ENCODE measurements around the gene FRS3. TPM values are rescaled to one million over a fixed set of nuclear protein-coding genes. Genes with fewer than 3 reads are reported as not detected.

Gene FRS3
- total RNA-seq, 2 donors from 2014 or later: 5.9 to 18.4 TPM

DNA sequence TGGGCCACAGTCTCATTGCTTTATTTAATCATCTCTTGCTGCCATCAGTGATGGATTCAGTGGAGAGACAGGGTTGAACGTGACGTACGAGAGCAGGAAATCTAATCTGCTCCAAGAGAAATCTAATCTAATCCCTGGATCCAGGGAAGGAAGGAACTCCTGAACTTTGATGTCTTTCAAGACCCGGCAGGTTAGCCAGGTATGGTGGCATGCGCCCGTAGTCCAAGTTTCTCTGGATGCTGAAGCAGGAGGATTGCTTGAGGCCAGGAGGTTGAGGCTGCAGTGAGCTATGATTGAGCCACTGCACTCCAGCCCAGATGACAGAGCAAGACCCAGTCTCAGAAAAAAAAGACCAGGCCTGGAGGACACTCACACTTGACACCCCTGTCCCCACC is 21.1 kb downstream of the FRS3 start:
- Histone ChIP-seq H3K4me1 (replicated peaks) (no peaks in the 10 kb centered on the region), H3K9me3 (no peaks in the 10 kb centered on the region), H3K4me3 (no peak overlapping the region), H3K27ac (no peak overlapping the region), H3K27me3 (replicated peaks; ENCODE audit: insufficient read depth) (no peaks in the 10 kb centered on the region), H3K36me3 (no peaks in the 10 kb centered on the region)
- DNase-seq (ENCODE audit: low spot score): no peak
- 91% methylated on average over 6 of the region's 6 CpGs for WGBS
- TF ChIP-seq CTCF (IDR thresholded peaks at IDR 0.05) (no peak), POLR2A (IDR thresholded peaks at IDR 0.05) (no peak), POLR2AphosphoS5 (IDR thresholded peaks at IDR 0.05) (no peak)
- intact Hi-C loops (cut with DNase I): no loop called here

DNA sequence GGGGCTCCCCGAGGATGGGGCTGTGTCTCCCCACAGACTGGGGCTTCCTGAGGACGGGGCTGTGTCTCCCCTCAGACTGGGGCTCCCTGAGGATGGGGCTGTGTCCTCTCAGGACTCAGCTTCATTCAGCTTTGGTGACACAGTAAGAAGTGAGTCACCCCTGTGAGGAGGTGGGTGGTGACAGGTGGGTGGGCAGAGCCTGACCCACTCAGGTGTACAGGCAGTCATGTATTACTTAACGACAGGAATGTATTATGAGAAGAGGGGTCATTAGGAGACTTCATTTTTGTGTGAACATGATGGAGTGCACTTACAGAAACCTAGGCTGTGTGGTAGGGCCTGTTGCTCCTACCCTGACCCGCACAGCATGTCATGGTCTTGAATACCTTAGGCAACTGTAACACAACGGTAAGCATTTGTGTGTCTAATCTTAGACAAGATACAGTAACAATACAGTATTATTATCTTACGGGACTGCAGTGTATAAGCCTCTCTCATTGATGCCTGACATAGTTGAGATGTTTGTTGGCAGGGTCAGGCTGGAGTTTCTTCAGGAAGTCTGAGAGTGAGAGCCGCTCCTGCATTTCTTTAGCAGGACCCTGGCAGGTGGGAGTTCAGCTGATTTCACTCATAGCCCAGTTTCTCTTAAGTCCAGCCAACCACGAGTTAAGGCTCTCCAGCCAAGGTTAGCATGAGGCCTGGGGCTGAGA is 21.6 kb downstream of the FRS3 start:
- Histone ChIP-seq H3K27ac (no peak overlapping the region), H3K4me3 (no peak overlapping the region), H3K36me3 (no peaks in the 10 kb centered on the region), H3K9me3 (no peaks in the 10 kb centered on the region), H3K4me1 (replicated peaks) (no peaks in the 10 kb centered on the region), H3K27me3 (replicated peaks; ENCODE audit: insufficient read depth) (no peaks in the 10 kb centered on the region)
- WGBS: 79% methylated on average over 8 of the region's 8 CpGs
- TF ChIP-seq POLR2AphosphoS5 (IDR thresholded peaks at IDR 0.05) (no peak), POLR2A (IDR thresholded peaks at IDR 0.05) (no peak), CTCF (IDR thresholded peaks at IDR 0.05) (no peak)
- intact Hi-C loops (cut with DNase I): no loop called here
- DNase-seq (ENCODE audit: low spot score): no peak

GRCh38 chr6:41757271-41757670 is 22.4 kb downstream of the FRS3 start:
- TF ChIP-seq POLR2AphosphoS5 (IDR thresholded peaks at IDR 0.05) (no peak), POLR2A (IDR thresholded peaks at IDR 0.05) (no peak), CTCF (IDR thresholded peaks at IDR 0.05) (no peak)
- Histone ChIP-seq H3K4me3 (no peak overlapping the region), H3K36me3 (no peaks in the 10 kb centered on the region), H3K27ac (no peak overlapping the region), H3K4me1 (replicated peaks) (no peaks in the 10 kb centered on the region), H3K9me3 (no peaks in the 10 kb centered on the region), H3K27me3 (replicated peaks; ENCODE audit: insufficient read depth) (no peaks in the 10 kb centered on the region)
- 96% methylated on average over 6 of the region's 6 CpGs for WGBS
- intact Hi-C loops (cut with DNase I): no loop called here
- no peak for DNase-seq (ENCODE audit: low spot score)

GRCh38 chr6:41756354-41756753 is 23.3 kb downstream of the FRS3 start:
- WGBS: 68% methylated on average over 13 of the region's 13 CpGs
- Histone ChIP-seq H3K4me3 (no peak overlapping the region), H3K27ac (no peak overlapping the region), H3K27me3 (replicated peaks; ENCODE audit: insufficient read depth) (no peaks in the 10 kb centered on the region), H3K36me3 (no peaks in the 10 kb centered on the region), H3K4me1 (replicated peaks) (no peaks in the 10 kb centered on the region), H3K9me3 (no peaks in the 10 kb centered on the region)
- no peak for TF ChIP-seq CTCF (IDR thresholded peaks at IDR 0.05)
- TF ChIP-seq POLR2A (IDR thresholded peaks at IDR 0.05): no peak
- TF ChIP-seq POLR2AphosphoS5 (IDR thresholded peaks at IDR 0.05): no peak
- intact Hi-C loops (cut with DNase I): no loop called here
- no peak for DNase-seq (ENCODE audit: low spot score)

GRCh38 chr6:41755895-41756294 is 23.8 kb downstream of the FRS3 start:
- no peaks in the 10 kb centered on the region for H3K27me3 ChIP-seq (replicated peaks; ENCODE audit: insufficient read depth)
- H3K4me3 ChIP-seq: no peak overlapping the region
- intact Hi-C loops (cut with DNase I): no loop called here
- H3K27ac ChIP-seq: no peak overlapping the region
- H3K36me3 ChIP-seq: no peaks in the 10 kb centered on the region
- H3K9me3 ChIP-seq: no peaks in the 10 kb centered on the region
- H3K4me1 ChIP-seq (replicated peaks): no peaks in the 10 kb centered on the region
- WGBS: 60% methylated on average over 4 of the region's 4 CpGs
- no peak for TF ChIP-seq CTCF (IDR thresholded peaks at IDR 0.05)
- TF ChIP-seq POLR2AphosphoS5 (IDR thresholded peaks at IDR 0.05): no peak
- no peak for TF ChIP-seq POLR2A (IDR thresholded peaks at IDR 0.05)
- DNase-seq (ENCODE audit: low spot score): no peak
